Measurements from ENCODE around the gene COA8. TPM values are rescaled to one million over a fixed set of nuclear protein-coding genes. Genes with fewer than 3 reads are reported as not detected.
"Not testable (repeated sequence)": the region's sequence is repeated elsewhere in the genome, so short reads cannot be mapped to it uniquely, and the experiment has no call there.

COA8 gene
- total and polyA plus RNA-seq, 2 donors (not counting 1 experiment from before 2014, with no cell fraction given), result 25.5 to 26.4 TPM

GRCh38 chr14:103607822-103608221 is 45.1 kb downstream of the COA8 start:
- Histone ChIP-seq H3K4me2 (ENCODE audit: extremely low read depth, insufficient read depth, low read length) (peak overlapping the region; percentile 66), H3K4me1 (ENCODE audit: control insufficient read depth, extremely low read depth, insufficient read depth, low read length) (peaks cover 10% of the 10 kb centered on the region), H3K36me3 (ENCODE audit: control insufficient read depth, insufficient read depth, low read length) (no peaks in the 10 kb centered on the region), H3K4me3 (replicated peaks in 1 of 4; ENCODE audit: control extremely low read depth in 1 of 4, insufficient read depth in 1 of 4, low read depth in 3 of 4, low read length in 4 of 4) (no peak overlapping the region), H3K9ac (ENCODE audit: insufficient read depth, low read length) (no peak overlapping the region), H4K20me1 (ENCODE audit: control insufficient read depth, extremely low read depth, insufficient read depth, low read length) (no peaks in the 10 kb centered on the region), H2AFZ (ENCODE audit: low read length) (no peak overlapping the region), H3K79me2 (ENCODE audit: control insufficient read depth, insufficient read depth, low read length) (no peaks in the 10 kb centered on the region), H3K27ac (ENCODE audit: insufficient read depth, low read length) (no peak overlapping the region), H3K9me3 (ENCODE audit: control insufficient read depth, insufficient read depth, low read depth, low read length) (no peaks in the 10 kb centered on the region), H3K27me3 (ENCODE audit: control insufficient read depth, insufficient read depth, low read length) (no peaks in the 10 kb centered on the region)
- DNase-seq (ENCODE audit: low read depth in 2 of 2), result no peak
- TF ChIP-seq EZH2 (IDR thresholded peaks at IDR 0.05; ENCODE audit: low read length, missing control alignments), result no peak

DNA sequence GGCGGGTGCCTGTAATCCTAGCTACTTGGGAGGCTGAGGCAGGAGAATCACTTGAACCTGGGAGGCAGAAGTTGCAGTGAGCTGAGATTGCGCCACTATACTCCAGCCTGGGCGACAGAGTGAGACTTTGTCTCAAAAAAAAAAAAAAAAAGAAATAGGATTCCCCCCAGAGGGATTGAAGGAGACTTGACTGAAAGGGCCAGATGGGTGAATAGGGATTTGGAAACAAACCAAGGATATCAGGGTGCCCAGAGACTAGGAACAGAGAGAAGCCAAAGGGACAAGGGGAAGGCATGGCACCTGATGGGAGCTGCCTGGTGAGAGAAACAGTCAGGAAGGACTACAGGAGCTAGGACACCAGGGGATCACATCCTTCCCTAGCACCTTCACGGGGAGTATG is 46.3 kb downstream of the COA8 start:
- not testable (repeated sequence) for DNase-seq (ENCODE audit: low read depth in 2 of 2); H3K9ac ChIP-seq (ENCODE audit: insufficient read depth, low read length); H4K20me1 ChIP-seq (ENCODE audit: control insufficient read depth, extremely low read depth, insufficient read depth, low read length); H3K4me2 ChIP-seq (ENCODE audit: extremely low read depth, insufficient read depth, low read length); H3K9me3 ChIP-seq (ENCODE audit: control insufficient read depth, insufficient read depth, low read depth, low read length); H3K36me3 ChIP-seq (ENCODE audit: control insufficient read depth, insufficient read depth, low read length); H3K27me3 ChIP-seq (ENCODE audit: control insufficient read depth, insufficient read depth, low read length); H3K79me2 ChIP-seq (ENCODE audit: control insufficient read depth, insufficient read depth, low read length); H3K27ac ChIP-seq (ENCODE audit: insufficient read depth, low read length); H3K4me1 ChIP-seq (ENCODE audit: control insufficient read depth, extremely low read depth, insufficient read depth, low read length); H3K4me3 ChIP-seq (replicated peaks in 1 of 4; ENCODE audit: control extremely low read depth in 1 of 4, insufficient read depth in 1 of 4, low read depth in 3 of 4, low read length in 4 of 4); H2AFZ ChIP-seq (ENCODE audit: low read length)

- no peaks in the 10 kb centered on the region for H3K36me3 ChIP-seq (ENCODE audit: control insufficient read depth, insufficient read depth, low read length)
- no peak for DNase-seq (ENCODE audit: low read depth in 2 of 2)
- TF ChIP-seq EZH2 (IDR thresholded peaks at IDR 0.05; ENCODE audit: low read length, missing control alignments) (no peak), CTCF (conservative IDR thresholded peaks at IDR 0.05 in 1 of 2, IDR thresholded peaks at IDR 0.05 in 1 of 2; ENCODE audit: low read depth in 1 of 2, low read length in 2 of 2) (no peak)
Measured at GRCh38 chr14:103611215-103611614, 48.5 kb downstream of the COA8 start.

GRCh38 chr14:103613517-103613916 is 50.8 kb downstream of the COA8 start:
- DNase-seq (ENCODE audit: low read depth in 2 of 2), result peak in 1 of 2 donors; percentile 39
- H2AFZ ChIP-seq (ENCODE audit: low read length), result no peak overlapping the region

More at GRCh38 chr14:103611215-103611614, 48.5 kb downstream of the COA8 start:
- Histone ChIP-seq H3K4me3 (replicated peaks in 1 of 4; ENCODE audit: control extremely low read depth in 1 of 4, insufficient read depth in 1 of 4, low read depth in 3 of 4, low read length in 4 of 4) (no peak overlapping the region), H3K9ac (ENCODE audit: insufficient read depth, low read length) (no peak overlapping the region), H3K9me3 (ENCODE audit: control insufficient read depth, insufficient read depth, low read depth, low read length) (no peaks in the 10 kb centered on the region), H2AFZ (ENCODE audit: low read length) (no peak overlapping the region), H3K27ac (ENCODE audit: insufficient read depth, low read length) (no peak overlapping the region), H3K79me2 (ENCODE audit: control insufficient read depth, insufficient read depth, low read length) (no peaks in the 10 kb centered on the region), H3K27me3 (ENCODE audit: control insufficient read depth, insufficient read depth, low read length) (no peaks in the 10 kb centered on the region), H3K4me2 (ENCODE audit: extremely low read depth, insufficient read depth, low read length) (no peak overlapping the region), H3K4me1 (ENCODE audit: control insufficient read depth, extremely low read depth, insufficient read depth, low read length) (peaks cover 10% of the 10 kb centered on the region), H4K20me1 (ENCODE audit: control insufficient read depth, extremely low read depth, insufficient read depth, low read length) (no peaks in the 10 kb centered on the region)

More at GRCh38 chr14:103613517-103613916, 50.8 kb downstream of the COA8 start:
- H4K20me1 ChIP-seq (ENCODE audit: control insufficient read depth, extremely low read depth, insufficient read depth, low read length), result no peaks in the 10 kb centered on the region
- no peaks in the 10 kb centered on the region for H3K79me2 ChIP-seq (ENCODE audit: control insufficient read depth, insufficient read depth, low read length)
- no peak overlapping the region for H3K4me3 ChIP-seq (replicated peaks in 1 of 4; ENCODE audit: control extremely low read depth in 1 of 4, insufficient read depth in 1 of 4, low read depth in 3 of 4, low read length in 4 of 4)
- no peak overlapping the region for H3K9ac ChIP-seq (ENCODE audit: insufficient read depth, low read length)
- H3K27me3 ChIP-seq (ENCODE audit: control insufficient read depth, insufficient read depth, low read length), result no peaks in the 10 kb centered on the region
- no peaks in the 10 kb centered on the region for H3K36me3 ChIP-seq (ENCODE audit: control insufficient read depth, insufficient read depth, low read length)
- H3K4me2 ChIP-seq (ENCODE audit: extremely low read depth, insufficient read depth, low read length), result no peak overlapping the region
- TF ChIP-seq CTCF (conservative IDR thresholded peaks at IDR 0.05 in 1 of 2, IDR thresholded peaks at IDR 0.05 in 1 of 2; ENCODE audit: low read depth in 1 of 2, low read length in 2 of 2) (peak; percentile 7 to 32), EZH2 (IDR thresholded peaks at IDR 0.05; ENCODE audit: low read length, missing control alignments) (no peak)
- no peaks in the 10 kb centered on the region for H3K4me1 ChIP-seq (ENCODE audit: control insufficient read depth, extremely low read depth, insufficient read depth, low read length)
- H3K27ac ChIP-seq (ENCODE audit: insufficient read depth, low read length), result no peak overlapping the region
- no peaks in the 10 kb centered on the region for H3K9me3 ChIP-seq (ENCODE audit: control insufficient read depth, insufficient read depth, low read depth, low read length)

Data from fibroblast of lung (primary cell).